TTC549 (cell line): ENCODE data around the gene CMKLR1.

Experiments
- FAIRE-seq: peaks from 2 replicates; lab custom pipeline; 2012; peaks lifted over from hg19 to GRCh38; lab: Jason Lieb, UNC

The CMKLR1 gene

DNA sequence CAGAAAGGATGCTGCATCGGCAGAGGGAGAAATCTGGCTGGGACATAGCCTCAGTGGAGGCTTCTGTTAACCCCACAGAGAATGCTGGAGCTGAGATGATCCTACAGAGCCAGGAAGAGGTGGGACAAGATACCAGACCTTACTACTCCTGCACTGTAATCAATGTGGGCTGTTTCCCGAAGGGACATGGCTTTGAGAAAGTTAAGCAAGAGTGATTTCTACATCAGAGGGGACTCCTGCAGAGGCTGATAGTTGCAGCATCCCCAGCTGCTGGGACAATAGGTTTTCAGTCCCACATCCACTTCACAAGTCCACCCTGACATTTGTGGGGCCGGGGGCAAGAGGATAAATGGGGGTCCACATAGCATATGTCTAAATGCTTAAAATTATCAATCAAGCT is 22.5 kb upstream of the CMKLR1 start:
- no peak for FAIRE-seq

DNA sequence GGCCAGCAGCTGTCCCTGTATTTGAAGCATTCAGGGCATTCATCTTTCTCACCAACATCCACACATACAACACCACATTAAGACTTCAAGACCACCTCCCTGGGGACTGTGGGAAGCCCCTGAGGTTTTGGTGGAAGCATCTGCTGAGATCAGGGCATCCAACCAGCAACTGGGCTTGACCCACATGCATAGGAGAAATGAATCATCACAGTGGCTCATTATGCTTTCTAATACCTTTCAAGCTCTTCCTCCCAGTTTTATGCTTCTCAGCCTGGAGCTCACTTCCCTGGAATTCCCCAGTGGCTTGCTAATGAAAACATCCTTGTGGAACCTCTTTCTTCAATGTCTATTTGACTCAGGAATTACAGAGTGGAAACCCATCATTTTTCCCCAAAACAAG is 21.4 kb upstream of the CMKLR1 start:
- no peak for FAIRE-seq

- no peak for FAIRE-seq
These were observed 20.9 kb upstream of the CMKLR1 start for GRCh38 chr12:108360057-108360456.

- no peak for FAIRE-seq
These were observed 19.5 kb upstream of the CMKLR1 start for GRCh38 chr12:108358580-108358965.

DNA sequence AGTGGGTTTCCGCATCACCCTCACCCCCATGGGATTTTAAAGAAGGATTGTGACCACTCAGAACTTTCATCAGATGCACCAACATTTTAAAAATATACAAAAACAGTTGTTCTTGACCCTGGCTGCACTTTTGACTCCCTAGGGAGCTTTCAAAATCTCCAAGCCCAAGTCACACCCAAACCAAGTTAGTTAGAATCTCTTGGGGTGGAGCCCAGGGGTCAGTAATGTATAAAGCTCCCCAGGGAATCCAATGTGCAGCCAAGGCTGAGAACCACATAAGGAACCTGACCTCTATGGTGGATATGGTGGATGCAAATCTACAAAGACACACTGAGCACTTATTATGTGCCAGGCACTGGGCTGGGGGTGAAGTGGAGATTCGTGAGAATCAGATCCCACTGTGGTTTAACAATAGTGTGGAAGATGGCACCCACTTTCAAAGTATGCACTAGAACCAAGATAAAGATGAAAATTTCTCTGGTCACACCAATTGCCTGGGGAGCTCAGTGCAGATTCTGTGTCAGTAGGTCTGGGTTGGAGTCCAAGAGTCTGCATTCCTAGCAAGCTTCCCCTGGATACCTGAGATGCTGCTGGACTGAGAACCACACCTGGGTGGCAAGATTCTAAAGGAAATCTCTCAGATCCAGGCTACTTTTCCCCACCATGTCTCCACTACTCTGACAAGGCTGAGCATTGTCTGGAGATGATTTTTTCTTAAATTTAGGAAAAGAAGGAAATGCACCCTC is 18.9 kb upstream of the CMKLR1 start:
- no peak for FAIRE-seq

DNA sequence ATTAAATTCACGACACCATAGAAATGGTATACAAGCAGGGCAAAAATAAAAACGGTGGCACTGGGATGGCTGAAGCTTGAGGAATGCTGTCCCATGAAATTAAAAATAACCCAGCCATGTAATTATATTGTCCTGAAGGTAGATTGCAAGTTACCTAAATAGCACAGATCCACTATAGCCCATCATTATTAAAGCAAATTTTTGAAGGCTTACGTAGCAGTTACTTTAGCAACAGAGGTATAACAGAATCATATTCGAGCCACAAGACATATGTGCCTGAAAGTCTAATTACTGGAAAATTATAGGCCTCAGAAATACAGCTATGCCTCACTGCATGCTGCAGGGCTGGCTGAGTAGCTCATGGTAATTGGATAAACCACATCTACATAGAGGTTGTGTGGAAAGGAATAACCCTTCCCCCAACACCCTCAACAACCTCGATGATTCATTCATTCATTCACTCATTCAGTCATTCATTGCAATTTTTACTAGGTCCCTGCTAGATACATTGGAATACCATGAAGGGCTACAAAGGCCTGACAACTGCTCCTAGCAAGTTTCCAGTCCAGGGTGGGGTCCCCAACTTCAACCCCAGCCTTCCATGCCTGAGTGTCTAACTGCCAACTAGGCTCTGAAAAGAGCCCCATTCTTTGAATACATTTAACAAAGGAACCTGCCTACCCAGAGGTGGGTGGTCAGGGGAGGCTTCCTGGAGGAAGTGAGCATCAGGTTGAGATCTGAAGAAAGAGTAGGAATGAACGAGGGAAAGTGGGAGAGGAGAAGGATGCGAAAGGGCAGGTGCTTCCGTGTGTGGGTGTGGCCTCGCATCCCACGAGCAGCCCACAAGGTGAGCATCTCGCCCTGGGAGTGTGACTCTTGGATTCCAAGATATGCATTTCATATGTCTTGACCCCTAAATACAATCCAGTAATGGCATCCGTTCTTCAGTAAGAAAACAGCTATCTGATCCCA is 18.0 kb upstream of the CMKLR1 start:
- FAIRE-seq: no peak

GRCh38 chr12:108355069-108355468 is 16.0 kb upstream of the CMKLR1 start:
- FAIRE-seq: no peak

GRCh38 chr12:108352591-108352990 is 13.5 kb upstream of the CMKLR1 start:
- FAIRE-seq: no peak

GRCh38 chr12:108350511-108350910 is 11.4 kb upstream of the CMKLR1 start:
- no peak for FAIRE-seq

DNA sequence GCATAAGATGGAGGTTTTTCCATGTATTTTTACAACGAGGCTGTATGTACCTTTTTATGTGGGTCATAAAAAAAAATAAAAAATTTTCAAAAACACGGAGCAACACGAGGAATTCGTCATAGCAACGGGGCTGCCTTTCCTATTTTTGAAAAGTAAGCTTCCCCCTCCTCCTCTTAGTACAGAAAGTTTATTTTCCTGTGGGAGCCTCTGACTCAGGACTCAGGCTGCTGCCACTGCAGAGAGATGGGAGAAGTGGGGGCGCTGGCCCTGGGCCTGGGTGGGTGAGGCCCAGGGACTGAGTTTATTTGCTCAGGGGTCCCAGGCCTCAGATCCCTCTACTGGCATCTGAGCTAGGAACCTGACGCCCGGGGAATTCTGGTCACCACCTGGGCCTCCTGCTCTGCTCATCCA is 10.2 kb upstream of the CMKLR1 start:
- FAIRE-seq: no peak

GRCh38 chr12:108348842-108349241 is 9.7 kb upstream of the CMKLR1 start:
- no peak for FAIRE-seq

GRCh38 chr12:108346727-108347710 is 7.9 kb upstream of the CMKLR1 start:
- FAIRE-seq: no peak

DNA sequence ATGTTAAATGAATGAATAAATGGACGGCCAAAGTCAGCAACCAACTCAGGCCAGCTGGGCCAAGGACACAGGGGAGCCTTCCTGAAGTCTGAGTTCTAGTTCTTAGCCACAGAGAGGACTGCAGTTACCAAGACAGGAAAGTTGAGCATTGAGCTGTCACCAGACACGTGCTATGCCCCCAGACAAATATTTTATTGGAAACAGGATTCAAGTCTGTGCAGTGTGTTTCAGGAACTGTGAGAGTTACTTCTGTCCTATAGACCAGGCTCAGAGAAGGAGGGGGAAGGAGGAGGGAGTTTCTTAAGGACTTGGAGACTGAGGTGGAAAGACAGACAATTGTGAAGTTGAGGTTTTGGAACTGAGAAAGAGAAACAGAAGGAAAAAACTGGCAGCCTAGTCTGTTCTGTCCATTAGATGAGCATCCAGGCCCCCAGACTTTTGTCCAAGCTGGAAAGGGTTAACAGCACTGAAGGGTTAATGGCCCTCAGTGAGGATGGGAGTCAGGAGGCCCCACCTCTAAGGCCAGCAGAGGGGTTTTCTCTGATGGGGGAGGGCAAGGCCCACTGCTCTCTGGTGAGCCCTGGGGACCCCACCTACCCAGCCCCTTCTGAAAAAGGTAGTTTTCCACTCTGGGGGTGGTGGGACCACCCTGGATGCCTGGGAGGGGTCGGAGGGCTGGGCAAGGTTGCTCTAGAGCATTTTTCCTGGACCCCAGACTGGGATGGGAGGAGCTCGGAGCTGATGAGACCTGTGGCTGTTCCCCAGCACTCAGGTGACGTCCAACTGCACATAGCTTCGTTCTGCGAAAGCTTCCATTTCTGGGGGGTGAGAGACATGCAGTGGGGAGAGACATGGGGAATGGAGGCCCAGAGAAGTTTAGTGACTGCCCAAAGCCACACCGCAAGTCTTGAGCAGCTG is 6.9 kb upstream of the CMKLR1 start:
- no peak for FAIRE-seq

DNA sequence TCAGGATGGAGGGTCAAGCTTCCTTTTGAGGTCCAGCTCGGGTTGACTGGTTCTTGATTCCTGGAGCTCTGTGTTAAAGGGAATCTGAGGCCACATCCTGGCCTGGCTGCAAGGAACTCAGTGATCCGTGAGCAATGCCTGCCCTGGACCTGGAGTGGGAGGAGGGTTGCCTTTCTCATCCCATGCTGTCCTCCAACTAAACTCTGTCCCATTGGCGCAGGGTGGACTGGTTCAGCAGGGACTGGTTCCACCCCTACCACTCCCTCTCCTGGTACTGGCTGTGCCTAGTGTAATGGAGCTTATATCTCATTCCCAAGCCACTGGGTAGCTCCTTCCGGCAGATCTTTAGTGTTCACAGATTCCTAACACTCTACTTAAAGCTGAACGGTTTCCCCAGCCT is 3.9 kb upstream of the CMKLR1 start:
- FAIRE-seq: no peak

DNA sequence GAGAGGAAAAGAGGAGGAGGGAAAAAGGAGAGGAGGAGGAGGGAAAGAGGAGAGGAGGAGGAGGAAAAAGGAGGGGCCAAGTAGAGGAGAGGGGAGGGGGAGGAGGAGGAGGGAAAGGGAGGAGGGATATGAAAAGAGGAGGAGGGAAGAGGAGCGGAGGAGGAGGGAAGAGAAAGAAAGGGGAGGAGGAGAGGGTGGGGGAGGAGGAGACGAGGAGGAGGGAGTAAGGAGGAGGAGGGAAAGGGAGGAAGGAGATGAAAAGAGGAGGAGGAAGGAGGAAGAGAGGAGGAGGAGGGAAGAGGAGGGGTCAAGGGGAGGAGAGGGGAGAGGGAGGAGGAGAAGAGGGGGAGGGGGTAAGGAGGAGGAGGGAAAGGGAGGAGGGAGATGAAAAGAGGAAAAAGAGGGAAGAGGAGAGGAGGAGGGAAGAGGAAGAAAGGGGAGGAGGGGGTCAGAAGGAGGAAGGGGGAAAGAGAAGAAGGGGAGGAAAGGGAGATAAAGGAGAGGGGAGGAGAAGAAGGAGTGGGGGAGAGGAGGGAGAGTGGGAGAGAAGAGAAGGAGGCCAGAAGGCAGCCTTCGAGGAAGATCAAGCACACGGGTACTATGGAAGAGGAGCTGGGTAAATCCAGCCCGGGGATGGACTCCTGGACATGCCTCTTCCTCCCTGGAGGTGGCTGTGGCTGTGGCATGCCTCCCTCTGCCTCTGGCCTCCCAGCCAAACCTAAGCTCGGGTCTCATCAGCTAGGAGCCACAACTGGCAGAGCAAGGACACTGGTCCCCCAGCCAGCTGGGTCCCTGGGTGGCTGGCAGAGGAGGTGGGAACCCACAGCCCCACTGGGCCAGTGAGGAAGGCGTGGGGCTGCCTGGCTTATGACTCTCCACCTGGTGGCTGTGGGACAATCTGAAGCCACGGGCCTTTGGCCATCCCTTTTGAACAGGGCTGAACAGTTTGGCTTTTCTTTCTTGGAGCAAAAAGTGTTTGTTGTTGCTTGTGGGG is 3.0 kb upstream of the CMKLR1 start:
- no peak for FAIRE-seq

DNA sequence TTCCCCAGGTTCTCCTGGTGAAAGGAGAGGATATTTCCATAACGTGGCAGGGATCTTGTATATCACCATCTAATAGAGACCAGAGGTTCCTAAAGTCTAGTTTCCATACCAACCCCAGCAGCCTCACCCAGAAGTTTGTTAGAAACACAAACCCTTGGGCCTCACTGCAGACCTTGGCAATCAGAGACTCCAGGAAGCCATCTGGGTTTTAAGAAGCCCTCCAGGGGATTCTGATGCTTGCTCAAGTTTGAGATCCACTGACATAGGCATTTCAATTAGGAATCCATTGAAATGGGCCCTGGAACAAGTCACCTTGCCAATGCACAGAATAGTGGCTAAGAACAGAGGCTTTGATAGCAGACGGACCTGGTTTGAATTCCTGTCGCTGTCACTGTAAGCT is 2.2 kb upstream of the CMKLR1 start:
- FAIRE-seq: no peak

- FAIRE-seq: no peak
These were observed 926 bp upstream of the CMKLR1 start for GRCh38 chr12:108340037-108340436.

DNA sequence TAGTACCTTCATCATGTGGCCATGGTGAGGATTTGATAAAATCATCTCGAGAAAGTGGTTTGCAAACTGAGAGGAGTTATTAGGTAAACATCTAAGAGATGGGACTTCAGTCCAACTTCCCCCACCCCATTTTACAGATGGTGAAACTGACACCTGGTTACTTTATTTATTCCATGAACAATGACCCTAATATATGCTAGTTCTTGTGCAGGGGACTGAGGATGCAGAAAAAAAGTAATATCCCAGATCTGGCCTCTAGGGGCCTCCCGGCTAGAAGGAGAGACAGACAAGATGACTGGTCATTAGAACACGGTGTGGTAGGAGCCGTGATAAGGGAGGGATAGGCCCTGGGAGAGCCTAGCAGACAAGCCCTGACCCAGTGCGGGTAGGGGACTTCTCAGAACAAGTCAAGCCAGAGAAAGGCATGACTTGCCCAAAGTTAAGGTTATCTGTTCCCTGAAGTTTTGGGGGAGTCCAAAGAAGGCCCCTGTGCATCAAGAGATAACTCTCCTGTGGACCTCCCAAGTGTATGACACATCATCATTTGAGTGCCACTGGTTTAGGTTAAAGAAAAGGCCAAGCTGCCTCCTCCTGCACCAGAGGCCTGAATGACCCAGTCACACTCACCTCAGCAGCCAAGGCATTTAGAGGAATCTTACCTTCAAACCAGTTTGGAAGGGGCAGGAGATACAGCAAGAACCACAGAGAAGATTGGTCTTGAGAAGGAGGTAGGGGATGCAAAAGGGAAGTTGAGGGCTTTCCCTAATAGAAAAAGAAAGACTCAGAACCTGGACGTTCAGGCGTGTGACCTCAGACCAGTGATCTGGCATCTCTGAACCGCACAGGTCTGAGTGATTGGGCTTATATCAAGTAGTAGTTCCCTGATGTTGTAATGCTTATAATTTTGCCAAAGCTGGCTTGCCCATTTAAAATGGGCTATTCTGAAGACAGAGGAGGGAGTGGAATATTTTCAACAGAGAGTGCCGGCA is 1.6 kb downstream of the CMKLR1 start:
- FAIRE-seq: no peak
